ENCODE results near the gene HAPSTR1.

The HAPSTR1 gene

GRCh38 chr16:9113707-9114106 is 22.3 kb downstream of the HAPSTR1 start:
- Histone ChIP-seq H3K4me3 (ENCODE audit: low read depth, low read length) (no peak overlapping the region), H3K27ac (ENCODE audit: extremely low read depth, low read depth, low read length) (no peak overlapping the region), H3K36me3 (ENCODE audit: control insufficient read depth in 2 of 2, insufficient read depth in 1 of 2, low read length in 2 of 2) (peaks cover 5 to 82% of the 10 kb centered on the region in 2 experiments; a peak in 2 of 3 replicates), H3K4me1 (ENCODE audit: control insufficient read depth, insufficient read depth, low read length) (peaks cover 8% of the 10 kb centered on the region; the same call in 1 of the 2 replicates), H3K9me3 (ENCODE audit: control insufficient read depth, insufficient read depth, low read depth, low read length) (no peaks in the 10 kb centered on the region)
- CTCF ChIA-PET = interaction anchor here (0.7 kb wide), 1 partner anchor 113 kb away, joined by 3 read pairs; no protein-coding TSS in a partner anchor
- POLR2A ChIA-PET = interaction anchor here (0.8 kb wide), 1 partner anchor 22 kb away, joined by 4 read pairs; the partner anchor contains the start of gene HAPSTR1
- TF ChIP-seq, protein P1, sequence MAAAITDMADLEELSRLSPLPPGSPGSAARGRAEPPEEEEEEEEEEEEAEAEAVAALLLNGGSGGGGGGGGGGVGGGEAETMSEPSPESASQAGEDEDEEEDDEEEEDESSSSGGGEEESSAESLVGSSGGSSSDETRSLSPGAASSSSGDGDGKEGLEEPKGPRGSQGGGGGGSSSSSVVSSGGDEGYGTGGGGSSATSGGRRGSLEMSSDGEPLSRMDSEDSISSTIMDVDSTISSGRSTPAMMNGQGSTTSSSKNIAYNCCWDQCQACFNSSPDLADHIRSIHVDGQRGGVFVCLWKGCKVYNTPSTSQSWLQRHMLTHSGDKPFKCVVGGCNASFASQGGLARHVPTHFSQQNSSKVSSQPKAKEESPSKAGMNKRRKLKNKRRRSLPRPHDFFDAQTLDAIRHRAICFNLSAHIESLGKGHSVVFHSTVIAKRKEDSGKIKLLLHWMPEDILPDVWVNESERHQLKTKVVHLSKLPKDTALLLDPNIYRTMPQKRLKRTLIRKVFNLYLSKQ (tag by site-specific recombination; IDR thresholded peaks at IDR 0.05; ENCODE audit: borderline replicate concordance) = no peak
- TF ChIP-seq, protein P2, sequence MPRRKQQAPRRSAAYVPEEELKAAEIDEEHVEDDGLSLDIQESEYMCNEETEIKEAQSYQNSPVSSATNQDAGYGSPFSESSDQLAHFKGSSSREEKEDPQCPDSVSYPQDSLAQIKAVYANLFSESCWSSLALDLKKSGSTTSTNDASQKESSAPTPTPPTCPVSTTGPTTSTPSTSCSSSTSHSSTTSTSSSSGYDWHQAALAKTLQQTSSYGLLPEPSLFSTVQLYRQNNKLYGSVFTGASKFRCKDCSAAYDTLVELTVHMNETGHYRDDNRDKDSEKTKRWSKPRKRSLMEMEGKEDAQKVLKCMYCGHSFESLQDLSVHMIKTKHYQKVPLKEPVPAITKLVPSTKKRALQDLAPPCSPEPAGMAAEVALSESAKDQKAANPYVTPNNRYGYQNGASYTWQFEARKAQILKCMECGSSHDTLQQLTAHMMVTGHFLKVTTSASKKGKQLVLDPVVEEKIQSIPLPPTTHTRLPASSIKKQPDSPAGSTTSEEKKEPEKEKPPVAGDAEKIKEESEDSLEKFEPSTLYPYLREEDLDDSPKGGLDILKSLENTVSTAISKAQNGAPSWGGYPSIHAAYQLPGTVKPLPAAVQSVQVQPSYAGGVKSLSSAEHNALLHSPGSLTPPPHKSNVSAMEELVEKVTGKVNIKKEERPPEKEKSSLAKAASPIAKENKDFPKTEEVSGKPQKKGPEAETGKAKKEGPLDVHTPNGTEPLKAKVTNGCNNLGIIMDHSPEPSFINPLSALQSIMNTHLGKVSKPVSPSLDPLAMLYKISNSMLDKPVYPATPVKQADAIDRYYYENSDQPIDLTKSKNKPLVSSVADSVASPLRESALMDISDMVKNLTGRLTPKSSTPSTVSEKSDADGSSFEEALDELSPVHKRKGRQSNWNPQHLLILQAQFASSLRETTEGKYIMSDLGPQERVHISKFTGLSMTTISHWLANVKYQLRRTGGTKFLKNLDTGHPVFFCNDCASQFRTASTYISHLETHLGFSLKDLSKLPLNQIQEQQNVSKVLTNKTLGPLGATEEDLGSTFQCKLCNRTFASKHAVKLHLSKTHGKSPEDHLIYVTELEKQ (tag by site-specific recombination; IDR thresholded peaks at IDR 0.05; ENCODE audit: borderline replicate concordance) = no peak

- peaks cover 5 to 82% of the 10 kb centered on the region in 2 experiments; a peak in 2 of 3 replicates for H3K36me3 ChIP-seq (ENCODE audit: control insufficient read depth in 2 of 2, insufficient read depth in 1 of 2, low read length in 2 of 2)
These were observed 22.7 kb downstream of the HAPSTR1 start for GRCh38 chr16:9114112-9114511.

GRCh38 chr16:9114842-9115241 is 23.4 kb downstream of the HAPSTR1 start:
- H3K9me3 ChIP-seq (ENCODE audit: control insufficient read depth, insufficient read depth, low read depth, low read length) = no peaks in the 10 kb centered on the region
- no peak overlapping the region for H3K27ac ChIP-seq (ENCODE audit: extremely low read depth, low read depth, low read length)
- ChIA-PET CTCF (interaction anchor here (0.9 kb wide), 1 partner anchor 660 kb away, joined by 3 read pairs; no protein-coding TSS in a partner anchor), POLR2A (interaction anchor here (0.8 kb wide), 1 partner anchor 24 kb away, joined by 4 read pairs; the partner anchor contains the start of gene HAPSTR1)
- H3K4me3 ChIP-seq (ENCODE audit: low read depth, low read length) = no peak overlapping the region
- peaks cover 8% of the 10 kb centered on the region; the same call in 1 of the 2 replicates for H3K4me1 ChIP-seq (ENCODE audit: control insufficient read depth, insufficient read depth, low read length)
- peaks cover 5 to 81% of the 10 kb centered on the region in 2 experiments; a peak in 2 of 3 replicates for H3K36me3 ChIP-seq (ENCODE audit: control insufficient read depth in 2 of 2, insufficient read depth in 1 of 2, low read length in 2 of 2)
- TF ChIP-seq KLF8 (tag by site-specific recombination; IDR thresholded peaks at IDR 0.05) (no peak), OVOL3 (tag by site-specific recombination; IDR thresholded peaks at IDR 0.05) (no peak), ZXDB (tag by site-specific recombination; IDR thresholded peaks at IDR 0.05) (no peak), ZNF114 (tag by site-specific recombination; IDR thresholded peaks at IDR 0.05) (no peak), GFI1B (tag by site-specific recombination; IDR thresholded peaks at IDR 0.05) (no peak), ZNF701 (tag by site-specific recombination; IDR thresholded peaks at IDR 0.05) (no peak), ZNF391 (tag by site-specific recombination; IDR thresholded peaks at IDR 0.05; ENCODE audit: borderline replicate concordance, low read depth) (no peak), ZBTB8A (tag by site-specific recombination; IDR thresholded peaks at IDR 0.05) (no peak), ZBTB11 (tag by site-specific recombination; conservative IDR thresholded peaks at IDR 0.05; ENCODE audit: low read depth) (no peak), ZNF292 (tag by site-specific recombination; IDR thresholded peaks at IDR 0.05; ENCODE audit: borderline replicate concordance, low read depth) (no peak), ZNF501 (tag by site-specific recombination; IDR thresholded peaks at IDR 0.05) (no peak), OSR2 (tag by site-specific recombination; IDR thresholded peaks at IDR 0.05) (no peak), ZNF488 (tag by site-specific recombination; IDR thresholded peaks at IDR 0.05) (no peak)

More at GRCh38 chr16:9114112-9114511, 22.7 kb downstream of the HAPSTR1 start:
- ChIA-PET POLR2A (interaction anchor here (0.8 kb wide), 1 partner anchor 23 kb away, joined by 4 read pairs; the partner anchor contains the start of gene HAPSTR1), CTCF (interaction anchor here (0.7 to 0.9 kb wide), 2 partner anchors 114 to 659 kb away, joined by 3 read pairs; no protein-coding TSS in a partner anchor)
- Histone ChIP-seq H3K4me1 (ENCODE audit: control insufficient read depth, insufficient read depth, low read length) (peaks cover 8% of the 10 kb centered on the region; the same call in 1 of the 2 replicates), H3K9me3 (ENCODE audit: control insufficient read depth, insufficient read depth, low read depth, low read length) (no peaks in the 10 kb centered on the region), H3K27ac (ENCODE audit: extremely low read depth, low read depth, low read length) (no peak overlapping the region), H3K4me3 (ENCODE audit: low read depth, low read length) (no peak overlapping the region)
- TF ChIP-seq ZNF146 (tag by site-specific recombination; IDR thresholded peaks at IDR 0.05) (no peak), ZBTB20 (tag by site-specific recombination; IDR thresholded peaks at IDR 0.05) (no peak), ZNF266 (tag by site-specific recombination; IDR thresholded peaks at IDR 0.05; ENCODE audit: low read depth) (no peak), SP3 (tag by site-specific recombination; IDR thresholded peaks at IDR 0.05) (no peak), GLIS1 (tag by site-specific recombination; IDR thresholded peaks at IDR 0.05) (no peak), ZNF292 (tag by site-specific recombination; IDR thresholded peaks at IDR 0.05; ENCODE audit: borderline replicate concordance, low read depth) (no peak), ZNF138 (tag by site-specific recombination; IDR thresholded peaks at IDR 0.05; ENCODE audit: borderline replicate concordance) (no peak), ZNF214 (tag by site-specific recombination; IDR thresholded peaks at IDR 0.05; ENCODE audit: borderline replicate concordance) (no peak), ZNF391 (tag by site-specific recombination; IDR thresholded peaks at IDR 0.05; ENCODE audit: borderline replicate concordance, low read depth) (no peak), WT1 (tag by site-specific recombination; IDR thresholded peaks at IDR 0.05) (no peak), ZFP3 (tag by site-specific recombination; IDR thresholded peaks at IDR 0.05; ENCODE audit: low read depth) (no peak)
- TF ChIP-seq, protein P3, sequence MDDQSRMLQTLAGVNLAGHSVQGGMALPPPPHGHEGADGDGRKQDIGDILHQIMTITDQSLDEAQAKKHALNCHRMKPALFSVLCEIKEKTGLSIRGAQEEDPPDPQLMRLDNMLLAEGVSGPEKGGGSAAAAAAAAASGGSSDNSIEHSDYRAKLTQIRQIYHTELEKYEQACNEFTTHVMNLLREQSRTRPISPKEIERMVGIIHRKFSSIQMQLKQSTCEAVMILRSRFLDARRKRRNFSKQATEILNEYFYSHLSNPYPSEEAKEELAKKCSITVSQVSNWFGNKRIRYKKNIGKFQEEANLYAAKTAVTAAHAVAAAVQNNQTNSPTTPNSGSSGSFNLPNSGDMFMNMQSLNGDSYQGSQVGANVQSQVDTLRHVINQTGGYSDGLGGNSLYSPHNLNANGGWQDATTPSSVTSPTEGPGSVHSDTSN (CRISPR knock-in tag; IDR thresholded peaks at IDR 0.05) = no peak

Measured in HEK293 (cell line).